SK-N-SH treated with all-trans-retinoic acid at 6 μM for 48 hours (cell line): Measurements from ENCODE around the gene TJP3.
A peak's percentile ranks its signal among the peaks of the same experiment; 100 is the strongest.

Source experiments
- ATAC-seq: fragments of 200-7000 bp; cut with Tn5 transposase; 3 replicates; pipeline ENCODE4 v1.9.1; 2020; ENCODE audit warnings: mild to moderate bottlenecking, moderate library complexity
- ARNTL ChIP-seq: fragments of 450-650 bp; formaldehyde crosslinking; IDR thresholded peaks from 2 replicates; pipeline ENCODE4 v1.5.0; 2020; ENCODE audit warnings: low read depth, mild to moderate bottlenecking, moderate library complexity, borderline replicate concordance
- BACH2 ChIP-seq: fragments of 250-450 bp; sonication (Bioruptor Pico); IDR thresholded peaks from 2 replicates; pipeline ENCODE4 v1.9.0; 2021; ENCODE audit warnings: mild to moderate bottlenecking, borderline replicate concordance
- CREB5 ChIP-seq: fragments of 250-450 bp; sonication (Bioruptor Pico); IDR thresholded peaks from 2 replicates; pipeline ENCODE4 v1.5.1; 2020; ENCODE audit warnings: low read depth, mild to moderate bottlenecking, moderate library complexity
- CSDC2 ChIP-seq: fragments of 250-450 bp; sonication (Bioruptor Pico); IDR thresholded peaks from 2 replicates; pipeline ENCODE4 v1.5.0; 2020; ENCODE audit warnings: mild to moderate bottlenecking, moderate library complexity
- ESRRG ChIP-seq: fragments of 250-450 bp; sonication (Bioruptor Pico); IDR thresholded peaks from 2 replicates; pipeline ENCODE4 v1.6.1; 2021; ENCODE audit warnings: mild to moderate bottlenecking
- GLIS3 ChIP-seq: fragments of 250-450 bp; sonication (Bioruptor Pico); IDR thresholded peaks from 2 replicates; pipeline ENCODE4 v1.5.0; 2020; ENCODE audit warnings: mild to moderate bottlenecking, moderate library complexity
- ISL1 ChIP-seq: fragments of 250-450 bp; sonication (Bioruptor Pico); IDR thresholded peaks from 2 replicates; pipeline ENCODE4 v2.1.2; 2022; ENCODE audit warnings: mild to moderate bottlenecking, moderate library complexity
- OSR1 ChIP-seq: fragments of 250-450 bp; sonication (Bioruptor Pico); IDR thresholded peaks from 2 replicates; pipeline ENCODE4 v1.8.0; 2022; ENCODE audit warnings: moderate library complexity, mild to moderate bottlenecking, inconsistent platforms
- POU6F1 ChIP-seq: fragments of 250-450 bp; sonication (Bioruptor Pico); IDR thresholded peaks from 2 replicates; pipeline ENCODE4 v1.8.0; 2021; ENCODE audit warnings: low read depth, mild to moderate bottlenecking, moderate library complexity, borderline replicate concordance
- PPARA ChIP-seq: fragments of 250-450 bp; sonication (Bioruptor Pico); IDR thresholded peaks from 2 replicates; pipeline ENCODE4 v1.5.0; 2020; ENCODE audit warnings: mild to moderate bottlenecking, borderline replicate concordance
- RARB ChIP-seq: fragments of 250-450 bp; sonication (Bioruptor Pico); IDR thresholded peaks from 2 replicates; pipeline ENCODE4 v1.8.0; 2021; ENCODE audit warnings: mild to moderate bottlenecking, moderate library complexity
- SNAI2 ChIP-seq: fragments of 250-450 bp; sonication (Bioruptor Pico); IDR thresholded peaks from 2 replicates; pipeline ENCODE4 v1.5.0; 2020; ENCODE audit warnings: mild to moderate bottlenecking, moderate library complexity
- TCF4 ChIP-seq: fragments of 250-450 bp; sonication (Bioruptor Pico); IDR thresholded peaks from 2 replicates; pipeline ENCODE4 v1.8.0; 2021; ENCODE audit warnings: mild to moderate bottlenecking, moderate library complexity, borderline replicate concordance
- TOX ChIP-seq: fragments of 250-450 bp; sonication (Bioruptor Pico); IDR thresholded peaks from 2 replicates; pipeline ENCODE4 v1.8.0; 2021; ENCODE audit warnings: mild to moderate bottlenecking, moderate library complexity, borderline replicate concordance
- TSHZ2 ChIP-seq: fragments of 250-450 bp; sonication (Bioruptor Pico); IDR thresholded peaks from 2 replicates; pipeline ENCODE4 v1.5.0; 2020; ENCODE audit warnings: mild to moderate bottlenecking, moderate library complexity
- ZC3H10 ChIP-seq: fragments of 250-450 bp; sonication (Bioruptor Pico); IDR thresholded peaks from 2 replicates; pipeline ENCODE4 v1.5.1; 2021; ENCODE audit warnings: mild to moderate bottlenecking, moderate library complexity
- ZFP3 ChIP-seq: fragments of 250-450 bp; sonication (Bioruptor Pico); IDR thresholded peaks from 2 replicates; pipeline ENCODE4 v1.5.0; 2020; ENCODE audit warnings: mild to moderate bottlenecking, moderate library complexity
- ZFP30 ChIP-seq: fragments of 450-650 bp; formaldehyde crosslinking; IDR thresholded peaks from 2 replicates; pipeline ENCODE4 v1.5.0; 2022; ENCODE audit warnings: mild to moderate bottlenecking, moderate library complexity
- ZNF565 ChIP-seq: fragments of 450-650 bp; formaldehyde crosslinking; conservative IDR thresholded peaks from 2 replicates; pipeline ENCODE4 v1.5.0; 2020; ENCODE audit warnings: low read depth, mild to moderate bottlenecking, moderate library complexity
- ZNF70 ChIP-seq: fragments of 450-650 bp; formaldehyde crosslinking; IDR thresholded peaks from 2 replicates; pipeline ENCODE4 v1.5.0; 2020; ENCODE audit warnings: mild to moderate bottlenecking, moderate library complexity
- ZNF8 ChIP-seq: fragments of 450-650 bp; formaldehyde crosslinking; IDR thresholded peaks from 2 replicates; pipeline ENCODE4 v1.5.0; 2020; ENCODE audit warnings: mild to moderate bottlenecking, moderate library complexity
- TF ChIP-seq, protein P1 (sequence below): fragments of 250-450 bp; sonication (Bioruptor Pico); IDR thresholded peaks from 2 replicates; pipeline ENCODE4 v1.5.1; 2021; ENCODE audit warnings: mild to moderate bottlenecking, moderate library complexity
- TF ChIP-seq, protein P2 (sequence below): fragments of 250-450 bp; sonication (Bioruptor Pico); IDR thresholded peaks from 2 replicates; pipeline ENCODE4 v1.8.0; 2020; ENCODE audit warnings: mild to moderate bottlenecking, moderate library complexity, borderline replicate concordance

Gene TJP3

GRCh38 chr19:3701200-3701599 is 7.0 kb upstream of the TJP3 start:
- no peak for ATAC-seq

DNA sequence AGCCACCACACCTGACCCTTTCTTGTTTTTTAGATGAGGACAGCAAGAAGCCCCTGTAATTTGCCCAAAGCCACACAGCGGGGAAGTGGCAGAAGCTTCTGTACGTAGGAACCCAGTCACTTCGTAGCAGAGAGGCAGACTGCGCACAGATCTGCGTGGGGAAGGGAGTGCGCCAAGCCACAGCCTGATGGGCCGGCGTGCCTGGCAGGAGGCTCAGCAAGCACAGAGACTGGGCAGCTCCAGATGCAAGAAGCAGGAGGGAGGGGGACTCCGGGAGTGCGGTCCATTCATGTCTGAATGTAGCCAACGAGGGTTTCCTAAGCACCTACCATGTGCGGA is 347 bp upstream of the TJP3 start:
- ATAC-seq, result peak; percentile 33; the same call in 1 of the 3 replicates
- TF ChIP-seq CREB5 (CRISPR knock-in tag), result no peak
- TF ChIP-seq TOX (CRISPR knock-in tag), result no peak
- no peak for TF ChIP-seq RARB (CRISPR knock-in tag)
- TF ChIP-seq ZNF70, result no peak
- TF ChIP-seq, protein P1, sequence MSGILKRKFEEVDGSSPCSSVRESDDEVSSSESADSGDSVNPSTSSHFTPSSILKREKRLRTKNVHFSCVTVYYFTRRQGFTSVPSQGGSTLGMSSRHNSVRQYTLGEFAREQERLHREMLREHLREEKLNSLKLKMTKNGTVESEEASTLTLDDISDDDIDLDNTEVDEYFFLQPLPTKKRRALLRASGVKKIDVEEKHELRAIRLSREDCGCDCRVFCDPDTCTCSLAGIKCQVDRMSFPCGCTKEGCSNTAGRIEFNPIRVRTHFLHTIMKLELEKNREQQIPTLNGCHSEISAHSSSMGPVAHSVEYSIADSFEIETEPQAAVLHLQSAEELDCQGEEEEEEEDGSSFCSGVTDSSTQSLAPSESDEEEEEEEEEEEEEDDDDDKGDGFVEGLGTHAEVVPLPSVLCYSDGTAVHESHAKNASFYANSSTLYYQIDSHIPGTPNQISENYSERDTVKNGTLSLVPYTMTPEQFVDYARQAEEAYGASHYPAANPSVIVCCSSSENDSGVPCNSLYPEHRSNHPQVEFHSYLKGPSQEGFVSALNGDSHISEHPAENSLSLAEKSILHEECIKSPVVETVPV (CRISPR knock-in tag), result no peak
- TF ChIP-seq, protein P2, sequence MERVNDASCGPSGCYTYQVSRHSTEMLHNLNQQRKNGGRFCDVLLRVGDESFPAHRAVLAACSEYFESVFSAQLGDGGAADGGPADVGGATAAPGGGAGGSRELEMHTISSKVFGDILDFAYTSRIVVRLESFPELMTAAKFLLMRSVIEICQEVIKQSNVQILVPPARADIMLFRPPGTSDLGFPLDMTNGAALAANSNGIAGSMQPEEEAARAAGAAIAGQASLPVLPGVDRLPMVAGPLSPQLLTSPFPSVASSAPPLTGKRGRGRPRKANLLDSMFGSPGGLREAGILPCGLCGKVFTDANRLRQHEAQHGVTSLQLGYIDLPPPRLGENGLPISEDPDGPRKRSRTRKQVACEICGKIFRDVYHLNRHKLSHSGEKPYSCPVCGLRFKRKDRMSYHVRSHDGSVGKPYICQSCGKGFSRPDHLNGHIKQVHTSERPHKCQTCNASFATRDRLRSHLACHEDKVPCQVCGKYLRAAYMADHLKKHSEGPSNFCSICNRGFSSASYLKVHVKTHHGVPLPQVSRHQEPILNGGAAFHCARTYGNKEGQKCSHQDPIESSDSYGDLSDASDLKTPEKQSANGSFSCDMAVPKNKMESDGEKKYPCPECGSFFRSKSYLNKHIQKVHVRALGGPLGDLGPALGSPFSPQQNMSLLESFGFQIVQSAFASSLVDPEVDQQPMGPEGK (CRISPR knock-in tag), result no peak
- TF ChIP-seq ISL1 (CRISPR knock-in tag), result no peak
- TF ChIP-seq ZFP30 (CRISPR knock-in tag), result no peak
- no peak for TF ChIP-seq OSR1 (CRISPR knock-in tag)
- no peak for TF ChIP-seq PPARA (CRISPR knock-in tag)
- TF ChIP-seq CSDC2 (CRISPR knock-in tag), result no peak
- no peak for TF ChIP-seq ESRRG (CRISPR knock-in tag)
- no peak for TF ChIP-seq SNAI2 (CRISPR knock-in tag)
- no peak for TF ChIP-seq ZFP3
- no peak for TF ChIP-seq ARNTL
- no peak for TF ChIP-seq TSHZ2
- no peak for TF ChIP-seq ZNF565 (CRISPR knock-in tag)
- no peak for TF ChIP-seq ZNF8 (CRISPR knock-in tag)

More at GRCh38 chr19:3701200-3701599, 7.0 kb upstream of the TJP3 start:
- TF ChIP-seq ZC3H10, result no peak
- no peak for TF ChIP-seq ZFP3
- TF ChIP-seq TOX (CRISPR knock-in tag), result no peak
- no peak for TF ChIP-seq ZNF565 (CRISPR knock-in tag)
- no peak for TF ChIP-seq OSR1 (CRISPR knock-in tag)
- no peak for TF ChIP-seq ISL1 (CRISPR knock-in tag)
- TF ChIP-seq GLIS3, result no peak
- no peak for TF ChIP-seq CREB5 (CRISPR knock-in tag)
- no peak for TF ChIP-seq POU6F1 (CRISPR knock-in tag)
- no peak for TF ChIP-seq ZFP30 (CRISPR knock-in tag)
- TF ChIP-seq TCF4 (CRISPR knock-in tag), result no peak
- no peak for TF ChIP-seq RARB (CRISPR knock-in tag)
- TF ChIP-seq, protein P1 (CRISPR knock-in tag), result no peak
- TF ChIP-seq ARNTL, result no peak
- no peak for TF ChIP-seq BACH2 (CRISPR knock-in tag)
- no peak for TF ChIP-seq PPARA (CRISPR knock-in tag)
- TF ChIP-seq ESRRG (CRISPR knock-in tag), result no peak
- TF ChIP-seq ZNF70, result no peak
